ENCODE results near the gene HINT3. TPM values are rescaled to one million over a fixed set of nuclear protein-coding genes. Genes with fewer than 3 reads are reported as not detected.
"Not testable (repeated sequence)": the region's sequence is repeated elsewhere in the genome, so short reads cannot be mapped to it uniquely, and the experiment has no call there.

Gene HINT3
- total RNA-seq = 10 to 100 TPM; 22.1 to 27.5 TPM
- long read RNA-seq, transcript HINT3-201 (5 exons, 3,314 nt) = major isoform, 19 of 19 reads
- long read RNA-seq, partial matches to known transcripts = 0 of 19 reads
- long read RNA-seq, other reads (novel, unspliced or antisense) = 0 of 19 reads

GRCh38 chr6:125956506-125957390 lies at the start of gene HINT3:
TSS of gene HINT3 (plus strand) at chr6:125956770. CDS start at chr6:125956978, 208 bp downstream.
- DNase-seq (peak; percentile 99), ATAC-seq (peak; percentile 96 to 98)
- intact Hi-C loops (cut with DNase I) = loop anchor here (2.0 to 10.0 kb wide), 2 partner anchors 172 to 176 kb away; no protein-coding TSS in a partner anchor

DNA sequence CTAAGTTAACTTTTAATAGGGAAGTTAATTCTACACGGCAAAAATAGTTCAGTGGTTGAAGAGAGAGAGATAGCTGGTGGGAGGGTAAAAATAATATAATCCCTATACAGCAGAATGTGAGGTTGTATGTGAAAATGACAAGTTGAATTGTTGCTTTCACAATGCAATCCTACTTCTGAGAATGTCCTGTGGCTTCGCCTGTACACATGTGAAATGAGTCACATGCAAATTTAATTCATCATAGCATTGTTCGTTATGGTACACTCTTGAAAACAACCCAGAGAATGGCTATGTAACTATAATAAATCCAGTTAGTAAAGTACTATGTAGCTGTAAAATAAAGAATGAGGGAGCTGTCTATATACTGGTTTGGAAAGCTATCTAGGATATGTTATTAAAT lies 46.0 kb upstream of the HINT3 start:
- no peak for DNase-seq
- intact Hi-C loops (cut with DNase I) = no loop called here
- no peak for ATAC-seq

DNA sequence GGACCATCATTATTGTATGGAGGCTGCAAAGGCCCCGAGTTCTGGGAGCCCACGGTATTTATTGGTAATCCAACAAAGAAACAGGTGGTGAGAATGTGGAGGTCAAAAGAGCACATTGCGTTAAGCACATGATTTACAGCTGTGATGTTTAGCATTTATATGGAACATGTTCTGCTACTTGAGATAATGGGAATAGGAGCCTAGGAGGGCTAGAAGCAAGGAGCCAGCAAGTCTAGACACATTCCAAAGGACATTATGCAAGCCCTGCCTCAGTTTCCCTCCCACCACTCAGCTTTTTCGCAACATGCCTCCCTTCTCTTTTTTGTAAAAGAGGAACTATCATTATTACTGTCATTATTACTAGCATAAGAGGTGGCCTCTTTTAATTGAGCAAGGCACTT lies 45.5 kb upstream of the HINT3 start:
- DNase-seq; ATAC-seq; intact Hi-C loops (cut with DNase I): not testable (repeated sequence)

GRCh38 chr6:125912430-125912829 lies 44.1 kb upstream of the HINT3 start:
- intact Hi-C loops (cut with DNase I); DNase-seq; ATAC-seq: not testable (repeated sequence)

GRCh38 chr6:125913145-125913544 lies 43.4 kb upstream of the HINT3 start:
- ATAC-seq = no peak
- no peak for DNase-seq
- intact Hi-C loops (cut with DNase I) = no loop called here

GRCh38 chr6:125913864-125914351 lies 42.7 kb upstream of the HINT3 start:
- no peak for ATAC-seq
- DNase-seq = no peak
- intact Hi-C loops (cut with DNase I) = no loop called here

DNA sequence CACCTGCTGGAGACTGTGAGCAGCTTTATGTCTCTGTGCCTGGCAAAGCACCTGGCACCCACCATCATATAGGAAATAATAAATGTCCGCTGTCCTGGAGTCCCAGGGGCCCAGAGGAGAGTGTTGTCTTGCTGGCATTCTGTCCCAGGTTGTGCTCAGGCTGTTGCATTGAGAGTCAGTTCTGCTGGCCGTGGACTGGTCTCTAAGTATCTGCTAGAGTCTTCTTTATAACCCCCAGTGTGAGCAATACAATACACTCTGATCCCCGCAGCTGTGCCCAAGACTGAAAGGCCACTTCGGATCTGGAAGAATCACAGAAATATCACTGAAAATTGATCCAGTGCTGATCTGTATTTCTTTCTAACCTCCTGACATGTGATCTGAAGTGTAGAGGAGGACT lies 38.3 kb upstream of the HINT3 start:
- ATAC-seq (peak in 1 of 2 donors; percentile 16), DNase-seq (no peak)
- intact Hi-C loops (cut with DNase I) = no loop called here

GRCh38 chr6:125918681-125919566 lies 37.6 kb upstream of the HINT3 start:
- DNase-seq = peak; percentile 32
- ATAC-seq = peak; percentile 88 to 89
- intact Hi-C loops (cut with DNase I) = no loop called here

DNA sequence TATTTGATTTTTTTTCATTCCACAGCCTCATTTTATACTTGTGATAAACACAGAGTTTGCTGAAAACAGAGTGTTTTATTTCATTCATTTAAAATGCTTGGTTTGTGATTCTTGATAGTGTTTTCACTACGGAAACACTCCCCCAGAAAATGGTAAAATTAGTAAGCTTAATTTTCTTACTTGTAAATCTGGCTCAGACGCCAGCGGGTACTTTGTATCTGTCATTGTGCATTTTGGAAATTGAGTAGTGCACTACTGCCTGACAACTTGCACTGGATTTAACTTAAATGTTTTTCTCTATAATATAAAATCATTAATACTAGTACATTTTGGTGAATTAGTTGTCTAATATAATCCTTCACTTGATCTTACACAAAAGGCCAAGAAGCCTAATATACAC lies 37.0 kb upstream of the HINT3 start:
- DNase-seq = no peak
- ATAC-seq = no peak
- intact Hi-C loops (cut with DNase I) = no loop called here

- intact Hi-C loops (cut with DNase I) = no loop called here
- ATAC-seq = no peak
- DNase-seq = no peak
Observed at GRCh38 chr6:125922322-125922860, 34.2 kb upstream of the HINT3 start.

DNA sequence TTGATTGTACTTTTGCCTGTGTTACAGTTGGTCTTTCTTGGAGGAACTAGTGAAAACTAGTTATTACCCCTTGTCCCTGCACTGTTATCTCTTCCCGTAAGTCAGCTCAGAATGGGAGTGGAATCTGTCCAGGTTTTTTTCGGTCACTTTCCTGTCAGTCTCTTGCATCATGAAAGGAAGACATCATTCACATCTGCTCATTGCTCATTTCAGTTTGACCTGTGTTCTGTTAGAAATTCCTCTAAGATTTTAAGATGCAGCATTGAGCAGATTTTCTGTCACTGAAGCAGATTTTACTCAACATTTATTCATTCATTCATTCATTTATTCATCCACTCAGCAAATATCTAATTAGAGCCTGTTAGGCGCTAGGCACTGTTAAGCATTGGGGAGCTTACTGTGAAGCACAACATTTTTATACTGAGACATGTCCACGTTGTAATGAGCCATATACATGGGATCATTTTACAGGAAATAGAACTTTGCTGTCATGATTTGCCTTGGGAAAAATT lies 33.1 kb upstream of the HINT3 start:
- intact Hi-C loops (cut with DNase I) = no loop called here
- no peak for DNase-seq
- ATAC-seq = no peak

DNA sequence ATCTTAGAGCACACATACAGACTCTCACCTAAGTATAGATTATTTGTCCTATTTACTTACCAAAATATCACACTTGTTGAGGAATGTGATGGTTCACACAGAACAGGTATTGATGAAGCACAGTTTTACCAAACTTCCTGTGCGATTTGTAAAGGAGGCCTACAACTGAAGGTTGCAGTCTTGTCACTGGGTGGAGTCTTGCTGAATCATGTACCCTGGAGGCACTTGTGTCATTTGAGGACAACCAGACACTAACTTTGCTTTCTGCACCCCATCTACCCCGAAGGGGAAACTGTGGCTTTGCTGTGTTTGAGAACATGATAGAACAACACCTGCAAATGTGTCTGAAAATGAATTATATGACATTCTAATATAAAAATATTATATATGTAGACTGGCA lies 32.4 kb upstream of the HINT3 start:
- intact Hi-C loops (cut with DNase I) = no loop called here
- ATAC-seq (no peak), DNase-seq (no peak)

DNA sequence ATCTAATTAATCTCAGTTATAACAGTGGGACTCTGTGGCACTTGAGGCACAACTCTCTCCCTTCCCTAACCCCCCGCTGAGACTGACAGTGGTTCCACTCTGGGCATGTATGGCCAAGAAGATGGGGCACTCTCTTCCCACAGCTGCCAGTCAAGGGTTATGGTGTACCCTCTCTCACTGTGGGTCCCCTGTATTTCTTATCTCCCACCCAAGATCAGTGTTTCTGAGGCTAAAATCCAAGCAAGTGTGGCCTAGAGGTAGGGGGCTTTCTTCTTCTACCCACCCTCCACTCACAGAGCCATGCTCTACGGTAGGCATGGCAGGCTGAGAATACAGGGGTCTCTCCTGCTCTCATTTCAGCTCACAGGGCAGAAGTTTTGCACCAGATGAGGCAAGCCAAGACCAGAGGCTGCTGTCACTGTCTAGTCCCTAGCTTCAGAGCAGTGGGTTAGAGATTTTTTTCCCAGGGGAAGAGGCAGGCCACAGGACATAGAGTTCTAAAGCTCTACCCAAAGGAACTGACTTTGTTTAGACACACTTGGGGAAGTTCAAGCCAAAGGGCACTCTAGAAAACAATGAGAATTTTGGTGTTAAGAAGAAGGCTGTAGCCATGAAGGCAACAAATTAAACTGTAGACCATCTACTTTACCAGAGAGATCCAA lies 31.7 kb upstream of the HINT3 start:
- ATAC-seq = no peak
- no peak for DNase-seq
- intact Hi-C loops (cut with DNase I) = no loop called here

DNA sequence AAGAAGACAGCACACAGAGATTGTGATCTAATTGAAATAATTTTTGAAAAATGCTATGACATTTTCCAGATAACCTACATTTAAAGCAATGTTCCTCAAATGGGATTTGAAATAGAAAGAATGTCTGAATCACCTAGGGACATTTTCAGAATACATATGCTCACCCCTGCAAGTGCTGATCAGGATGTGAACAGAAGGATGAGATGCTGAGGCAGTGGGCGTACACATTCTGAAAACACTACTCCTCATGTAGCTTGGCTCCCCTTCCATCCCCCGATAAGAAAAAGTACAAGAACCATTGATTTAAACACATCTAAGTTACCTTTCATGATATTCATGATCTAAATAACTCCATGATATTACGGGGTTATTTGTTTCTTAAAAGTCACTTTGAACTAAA lies 29.9 kb upstream of the HINT3 start:
- ATAC-seq (no peak), DNase-seq (no peak)
- intact Hi-C loops (cut with DNase I) = no loop called here

DNA sequence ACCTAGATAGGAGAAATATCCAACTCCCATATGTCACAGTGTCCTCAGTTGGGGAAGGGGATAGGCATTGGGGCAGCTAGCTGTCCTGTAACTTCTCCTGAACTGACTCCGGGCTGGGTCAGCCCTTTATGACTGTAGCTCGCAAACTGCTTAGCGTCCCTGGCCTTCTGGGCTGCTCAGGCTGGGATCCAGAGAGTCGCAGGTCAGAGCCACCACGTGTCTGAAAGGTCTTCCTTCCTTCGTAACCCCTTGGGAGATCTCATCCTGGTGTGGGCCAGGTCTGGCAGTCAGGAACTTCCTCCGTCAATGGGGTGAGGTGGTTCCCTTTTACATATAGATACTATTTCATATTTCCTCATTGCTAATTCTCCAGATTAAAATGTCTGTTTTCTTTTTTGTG lies 28.8 kb upstream of the HINT3 start:
- no peak for ATAC-seq
- DNase-seq = no peak
- intact Hi-C loops (cut with DNase I) = no loop called here

DNA sequence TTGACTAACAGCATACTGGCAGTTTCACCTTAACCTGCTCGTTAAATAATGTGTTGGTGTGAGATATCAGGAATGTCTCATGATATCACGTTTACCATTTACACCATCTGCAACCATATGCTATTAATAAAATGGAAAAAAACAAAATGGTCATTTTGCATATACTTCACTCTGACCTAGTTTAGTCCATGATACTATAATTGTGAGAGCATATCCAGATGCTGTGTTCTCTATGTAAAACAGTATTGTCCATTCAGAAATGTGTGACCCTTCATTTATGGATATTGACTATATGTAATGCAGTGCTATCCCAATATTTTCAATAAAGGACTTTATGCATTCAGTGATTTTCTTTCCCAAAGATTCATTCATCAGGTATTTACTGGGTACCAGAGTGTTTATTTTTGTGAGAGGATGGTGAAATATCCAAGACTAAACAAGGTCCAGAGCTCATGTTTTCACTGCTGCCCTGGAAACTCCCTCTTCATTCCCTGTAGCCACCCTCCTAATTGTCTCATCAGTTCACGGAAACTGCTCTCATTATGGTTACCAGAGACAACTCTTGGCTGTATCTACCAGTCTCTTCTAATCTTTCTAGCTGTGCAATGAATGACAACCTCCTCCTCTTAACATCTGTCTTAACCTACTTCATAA lies 25.7 kb upstream of the HINT3 start:
- DNase-seq = no peak
- ATAC-seq = peak in 1 of 2 donors; percentile 16
- intact Hi-C loops (cut with DNase I) = no loop called here

- intact Hi-C loops (cut with DNase I) = no loop called here
- ATAC-seq (no peak), DNase-seq (no peak)
Observed at GRCh38 chr6:125931733-125932450, 24.7 kb upstream of the HINT3 start.

GRCh38 chr6:125932451-125932795 lies 24.1 kb upstream of the HINT3 start:
- ATAC-seq = no peak
- no peak for DNase-seq
- intact Hi-C loops (cut with DNase I) = no loop called here
